Frontal cortex (tissue), 4 donors: Measurements from ENCODE around the gene BEND3. TPM values are rescaled to one million over a fixed set of nuclear protein-coding genes. Genes with fewer than 3 reads are reported as not detected.
"Not testable (repeated sequence)": the region's sequence is repeated elsewhere in the genome, so short reads cannot be mapped to it uniquely, and the experiment has no call there.

ENCODE experiments used
- DNase-seq, 2 donors: peaks; one replicate each; pipeline ENCODE4 v3.0.0; 2012; ENCODE audit warnings: low spot score in 2 of 2
- FAIRE-seq: peaks from 2 replicates; lab custom pipeline; 2012; peaks lifted over from hg19 to GRCh38; lab: Jason Lieb, UNC
- small RNA-seq: library from RNA; depleted of rRNA; stranded (forward); fragments of <200 nt; gene quantifications from one replicate; pipeline ENCODE3, GENCODE V24; 2014
- total RNA-seq: library from RNA; depleted of rRNA; stranded (reverse); fragments of >200 nt; gene quantifications from one replicate; pipeline ENCODE4 v1.2.3, GENCODE V29; 2014
- donor health status: control.
- donor health status: control.
- donor health status: control.

Gene BEND3
- total RNA-seq, 1 donor from 2014 or later, result 5.7 TPM

GRCh38 chr6:107059606-107060005 is 55.7 kb downstream of the BEND3 start:
- FAIRE-seq (no peak), DNase-seq (no peak)

- DNase-seq (no peak), FAIRE-seq (no peak)
These were observed 57.6 kb downstream of the BEND3 start for GRCh38 chr6:107057679-107058078.

GRCh38 chr6:107056796-107057195 is 58.5 kb downstream of the BEND3 start:
- DNase-seq (no peak), FAIRE-seq (no peak)

GRCh38 chr6:107047807-107048206 is 67.5 kb downstream of the BEND3 start:
- FAIRE-seq, result no peak

GRCh38 chr6:107045826-107046675 is 69.3 kb downstream of the BEND3 start:
- DNase-seq, result peak in 1 of 2 donors; percentile 33
- FAIRE-seq, result no peak

More at GRCh38 chr6:107047807-107048206, 67.5 kb downstream of the BEND3 start:
- DNase-seq, result no peak

- no peak for FAIRE-seq
- DNase-seq, result no peak
These were observed 82.2 kb downstream of the BEND3 start for GRCh38 chr6:107033126-107033525.

- DNase-seq (no peak), FAIRE-seq (no peak)
These were observed 83.3 kb downstream of the BEND3 start for GRCh38 chr6:107032051-107032450.

- FAIRE-seq (no peak), DNase-seq (no peak)
These were observed 85.2 kb downstream of the BEND3 start for GRCh38 chr6:107030151-107030550.

- FAIRE-seq (no peak), DNase-seq (no peak)
These were observed 88.3 kb downstream of the BEND3 start for GRCh38 chr6:107026965-107027364.

- DNase-seq, result no peak
These were observed 93.7 kb downstream of the BEND3 start for GRCh38 chr6:107021446-107022185.

GRCh38 chr6:107020239-107020638 is 95.1 kb downstream of the BEND3 start:
- FAIRE-seq (no peak), DNase-seq (no peak)

More at GRCh38 chr6:107021446-107022185, 93.7 kb downstream of the BEND3 start:
- FAIRE-seq, result no peak

GRCh38 chr6:107019628-107020027 is 95.7 kb downstream of the BEND3 start:
- not testable (repeated sequence) for DNase-seq, FAIRE-seq

GRCh38 chr6:107019047-107019446 is 96.3 kb downstream of the BEND3 start:
- FAIRE-seq, result no peak
- no peak for DNase-seq

Small RNAs within 50 kb of the gene (small RNA-seq; reads per million reads assigned to genes)
- not detected for gene RNU6-1299P

Other genes starting within 250 kb of the BEND3 start
- gene CD24, start 140.8 kb downstream of the BEND3 start, total RNA-seq, result 1,434 TPM
- 26.1 TPM for gene MTRES1, start 87.3 kb downstream of the BEND3 start, total RNA-seq